Lower leg skin (tissue), 3 donors: ENCODE measurements around the gene KATNIP.

Source experiments
- CTCF ChIP-seq, 3 donors: fragments of 450-650 bp; IDR thresholded peaks; one replicate each; pipeline ENCODE4 v1.5.1; 2016; ENCODE audit warnings: antibody characterized with exemption in 3 of 3, mild to moderate bottlenecking in 3 of 3, moderate library complexity in 2 of 3
- POLR2A ChIP-seq, 2 donors: fragments of 450-650 bp; IDR thresholded peaks; one replicate each; pipeline ENCODE4 v1.6.1; 2016 to 2017; ENCODE audit warnings: antibody characterized with exemption in 2 of 2, mild to moderate bottlenecking in 1 of 2, moderate library complexity in 1 of 2

- TF ChIP-seq POLR2A (IDR thresholded peaks at IDR 0.05) (no peak), CTCF (IDR thresholded peaks at IDR 0.05) (no peak)
These were observed 41.5 kb upstream of the KATNIP start for GRCh38 chr16:27508476-27508875.
